ENCODE measurements around the gene SNIP1.

SNIP1 gene

GRCh38 chr1:37553927-37554808 lies at the start of gene SNIP1 (continued):
- TF ChIP-seq ZNF202 (tag by site-specific recombination; IDR thresholded peaks at IDR 0.05; ENCODE audit: borderline replicate concordance) (no peak), HOXC10 (CRISPR knock-in tag; IDR thresholded peaks at IDR 0.05) (no peak), GLI4 (tag by site-specific recombination; IDR thresholded peaks at IDR 0.05) (0 out of 2 replicates have a peak, but pooled peaks have one; percentile 65), ZNF830 (tag by site-specific recombination; IDR thresholded peaks at IDR 0.05; ENCODE audit: low read depth) (no peak), ZFP69B (tag by site-specific recombination; IDR thresholded peaks at IDR 0.05) (peak; percentile 16; the same call in 1 of the 2 replicates), ZNF548 (tag by site-specific recombination; IDR thresholded peaks at IDR 0.05) (peak; percentile 100), PATZ1 (tag by site-specific recombination; IDR thresholded peaks at IDR 0.05) (0 out of 2 replicates have a peak, but pooled peaks have one; percentile 30), ZNF747 (tag by site-specific recombination; IDR thresholded peaks at IDR 0.05) (no peak), ELK4 (IDR thresholded peaks at IDR 0.05; ENCODE audit: borderline replicate concordance, low read depth, low read length) (no peak; the same call in 1 of the 2 replicates), ZNF623 (tag by site-specific recombination; IDR thresholded peaks at IDR 0.05) (no peak), PBX3 (CRISPR knock-in tag; IDR thresholded peaks at IDR 0.05) (no peak), ZNF580 (tag by site-specific recombination; IDR thresholded peaks at IDR 0.05) (peak; percentile 92), ZNF175 (tag by site-specific recombination; IDR thresholded peaks at IDR 0.05) (no peak), ZNF174 (tag by site-specific recombination; IDR thresholded peaks at IDR 0.05) (no peak), ZBTB44 (tag by site-specific recombination; IDR thresholded peaks at IDR 0.05) (no peak), MYNN (tag by site-specific recombination; IDR thresholded peaks at IDR 0.05; ENCODE audit: borderline replicate concordance) (no peak), PRDM4 (tag by site-specific recombination; IDR thresholded peaks at IDR 0.05) (peak; percentile 94), SETDB1 (IDR thresholded peaks at IDR 0.05; ENCODE audit: insufficient read length, low read length) (peak; percentile 99), SCRT2 (tag by site-specific recombination; IDR thresholded peaks at IDR 0.05) (no peak), ZNF239 (tag by site-specific recombination; IDR thresholded peaks at IDR 0.05) (no peak), CTCF (tag by site-specific recombination; IDR thresholded peaks at IDR 0.05) (no peak), ZNF398 (tag by site-specific recombination; IDR thresholded peaks at IDR 0.05) (no peak), ZNF560 (tag by site-specific recombination; IDR thresholded peaks at IDR 0.05; ENCODE audit: borderline replicate concordance) (no peak), ZNF391 (tag by site-specific recombination; IDR thresholded peaks at IDR 0.05; ENCODE audit: borderline replicate concordance, low read depth) (no peak), IKZF3 (tag by site-specific recombination; IDR thresholded peaks at IDR 0.05) (no peak), ZNF610 (tag by site-specific recombination; IDR thresholded peaks at IDR 0.05; ENCODE audit: borderline replicate concordance) (0 out of 2 replicates have a peak, but pooled peaks have one; percentile 39)

Measured in HEK293 (cell line).